Activated CD4-positive, alpha-beta T cell treated with anti-CD3 and anti-CD28 coated beads, Interleukin-2, amount 50 U/mL, for 24 hours (primary cell): Measurements from ENCODE around the gene SEMA6B.

Experiments
- DNase-seq, 2 donors: peaks; one replicate each; pipeline ENCODE4 v3.0.0-alpha.2; 2020; ENCODE audit warnings: low read depth in 1 of 2, low spot score in 1 of 2

The SEMA6B gene

DNA sequence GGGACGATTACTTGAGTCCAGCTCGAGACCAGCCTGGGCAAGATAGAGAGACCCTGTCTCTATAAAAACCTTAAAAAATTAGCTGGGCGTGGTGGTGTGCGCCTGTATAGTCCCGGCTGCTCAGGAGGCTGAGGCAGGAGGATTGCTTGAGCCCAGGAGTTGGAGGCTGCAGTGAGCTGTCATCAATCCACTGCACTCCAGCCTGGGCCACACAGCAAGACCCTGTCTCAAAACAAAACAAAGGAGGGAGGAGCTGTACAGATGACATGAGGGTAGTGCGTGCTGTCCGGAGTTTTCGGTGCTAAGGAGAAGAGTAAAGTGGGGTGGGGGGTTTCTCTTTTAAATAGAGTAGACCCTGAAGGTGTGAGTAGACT, 64.8 kb downstream of the SEMA6B start:
- DNase-seq: no peak

DNA sequence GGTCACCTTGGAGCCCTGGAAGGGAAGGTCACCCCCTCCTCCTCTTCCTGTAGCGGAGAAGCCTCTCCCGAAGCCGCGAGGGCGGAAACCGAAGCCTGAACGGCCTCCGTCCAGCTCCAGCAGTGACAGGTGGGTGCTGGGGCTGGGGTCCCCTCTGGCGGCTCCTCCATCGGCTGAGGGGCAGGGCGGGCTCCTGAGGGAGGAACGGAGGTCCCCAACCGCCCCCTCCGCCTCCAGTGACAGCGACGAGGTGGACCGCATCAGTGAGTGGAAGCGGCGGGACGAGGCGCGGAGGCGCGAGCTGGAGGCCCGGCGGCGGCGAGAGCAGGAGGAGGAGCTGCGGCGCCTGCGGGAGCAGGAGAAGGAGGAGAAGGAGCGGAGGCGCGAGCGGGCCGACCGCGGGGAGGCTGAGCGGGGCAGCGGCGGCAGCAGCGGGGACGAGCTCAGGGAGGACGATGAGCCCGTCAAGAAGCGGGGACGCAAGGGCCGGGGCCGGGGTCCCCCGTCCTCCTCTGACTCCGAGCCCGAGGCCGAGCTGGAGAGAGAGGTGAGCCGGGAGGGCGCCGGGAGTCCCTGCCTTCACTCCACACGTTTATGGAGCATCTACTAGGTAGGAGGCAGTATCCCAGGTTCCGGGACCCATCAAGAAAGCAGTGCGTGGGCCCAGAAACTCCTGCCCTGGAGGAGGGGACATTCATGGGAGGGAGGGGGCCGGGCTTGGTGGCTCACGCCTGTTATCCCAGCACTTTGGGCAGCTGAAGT, 65.4 kb downstream of the SEMA6B start:
- DNase-seq: no peak

DNA sequence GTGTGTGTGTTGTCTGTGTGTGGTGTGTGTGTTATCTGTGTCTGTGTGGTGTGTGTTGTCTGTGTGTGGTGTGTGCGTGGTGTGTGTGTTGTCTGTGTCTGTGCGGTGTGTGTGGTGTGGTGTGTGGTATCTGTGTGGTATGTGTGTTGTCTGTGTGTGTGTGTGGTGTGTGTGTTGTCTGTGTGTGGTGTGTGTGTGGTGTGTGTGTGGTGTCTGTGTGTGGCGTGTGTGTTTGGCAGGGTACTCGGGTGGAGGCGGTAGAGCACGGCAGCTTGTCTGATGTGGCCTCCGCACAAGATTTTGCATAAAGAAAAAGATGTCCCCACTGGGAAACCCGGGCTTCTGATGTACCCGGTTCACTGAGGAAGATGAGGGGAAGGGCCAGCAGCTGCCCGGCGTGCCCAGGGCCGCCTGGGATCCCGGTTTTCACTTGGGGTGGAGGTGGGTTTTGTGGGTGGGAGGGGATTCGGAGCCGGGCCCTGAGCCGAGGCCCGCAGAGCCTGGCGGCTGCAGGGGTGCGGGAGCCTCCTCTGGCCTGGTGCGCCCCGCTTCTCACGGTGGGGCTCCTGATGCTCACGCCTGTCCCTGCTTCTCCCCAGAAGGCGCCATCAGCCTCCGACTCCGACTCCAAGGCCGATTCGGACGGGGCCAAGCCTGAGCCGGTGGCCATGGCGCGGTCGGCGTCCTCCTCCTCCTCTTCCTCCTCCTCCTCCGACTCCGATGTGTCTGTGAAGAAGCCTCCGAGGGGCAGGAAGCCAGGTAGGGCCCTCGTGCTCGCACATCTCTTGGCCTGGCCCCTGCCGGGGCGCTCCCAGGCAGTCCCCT, 66.2 kb downstream of the SEMA6B start:
- DNase-seq: no peak
